Peyer's patch (tissue), 4 donors: Measurements from ENCODE around the gene GJC1.

Source experiments
- CTCF ChIP-seq, 6 experiments: fragments of 450-650 bp in 4 of 6; fragments of 200-600 bp in 2 of 6; sonication (generic) in 1 of 6; IDR thresholded peaks; one replicate each; pipeline ENCODE4 v1.5.1; 2017 to 2019; ENCODE audit warnings: antibody characterized with exemption in 6 of 6, mild to moderate bottlenecking in 3 of 6, moderate library complexity in 1 of 6
- POLR2A ChIP-seq, 2 donors: fragments of 450-650 bp; IDR thresholded peaks; one replicate each; pipeline ENCODE4 v1.5.1; 2017; ENCODE audit warnings: antibody characterized with exemption in 2 of 2, mild to moderate bottlenecking in 2 of 2, moderate library complexity in 2 of 2

GRCh38 chr17:44871556-44871955 is 41.5 kb upstream of the GJC1 start:
- TF ChIP-seq CTCF (IDR thresholded peaks at IDR 0.05), result no peak
- no peak for TF ChIP-seq POLR2A (IDR thresholded peaks at IDR 0.05)
